Pancreas (tissue), 10 donors: ENCODE measurements around the gene LRRC32. TPM values are rescaled to one million over a fixed set of nuclear protein-coding genes. Genes with fewer than 3 reads are reported as not detected.

Experiments used
- ATAC-seq, 4 donors: fragments of 200-7000 bp; cut with Tn5 transposase; one replicate each; pipeline versions ENCODE4 v1.8.0 to v1.9.1; 2020; ENCODE audit warnings: mild to moderate bottlenecking in 4 of 4, moderate library complexity in 4 of 4
- DNase-seq, 6 donors: peaks; one replicate each; pipeline ENCODE4 v3.0.0-alpha.2; 2020
- FAIRE-seq: peaks from 2 replicates; lab custom pipeline; 2012; peaks lifted over from hg19 to GRCh38; lab: Jason Lieb, UNC
- H3K27ac ChIP-seq, 4 donors: fragments of 200-600 bp; sonication (generic); 1 replicate in 3 of 4; 2 replicates in 1 of 4; pipeline versions ENCODE4 v1.5.0 to v1.8.0; 2020
- H3K27me3 ChIP-seq, 4 donors: fragments of 200-600 bp; one replicate each; pipeline ENCODE4 v1.8.0; 2021
- H3K36me3 ChIP-seq, 3 donors: fragments of 200-600 bp; sonication (generic) in 1 of 3; one replicate each; pipeline versions ENCODE4 v1.5.0 to v1.8.0; 2020 to 2021
- H3K4me1 ChIP-seq, 3 donors: fragments of 200-600 bp; one replicate each; pipeline ENCODE4 v1.8.0; 2021
- H3K4me3 ChIP-seq, 4 donors: fragments of 200-600 bp; sonication (generic) in 2 of 4; one replicate each; pipeline versions ENCODE4 v1.5.0 to v1.8.0; 2020 to 2021
- H3K9me3 ChIP-seq, 4 donors: fragments of 200-600 bp; one replicate each; pipeline ENCODE4 v1.8.0; 2021
- CTCF ChIP-seq, 4 donors: fragments of 200-600 bp; sonication (generic) in 3 of 4; IDR thresholded peaks; one replicate each; pipeline versions ENCODE4 v1.5.0 to v1.8.0; 2021; ENCODE audit warnings: antibody characterized with exemption in 4 of 4
- WGBS, 2 donors: extraction: QIAGEN DNeasy Blood & Tissue Kit; methylation state at CpG; one replicate each; pipeline ENCODE4 v1.1.7; 2013; 5-methylcytosine and 5-hydroxymethylcytosine counted together
- intact Hi-C, 3 donors: fragments of 100-400 bp; cut with DNase I; formaldehyde crosslinking; loops; one replicate each; pipeline versions ENCODE4 v1.11.1 to v1.14.2; 2022
- polyA plus RNA-seq, 2 donors: library from polyadenylated mRNA; stranded (reverse); fragments of 200-250 nt; gene quantifications; one replicate each; pipeline ENCODE4 v1.2.3, GENCODE V29; 2013
- total RNA-seq, 6 donors: library from RNA; stranded (reverse); fragmentation: NEBNext Ultra II Directional in 4 of 6; extraction: Animal tissue kit (Norgen Biotek cat#: 25700) in 4 of 6; gene quantifications; one replicate each; pipeline versions ENCODE4 v1.2.1 to v1.2.4, GENCODE V29; 2021 to 2023
- donor health status: healthy with polysubstance abuse.
- donor health status: DM: no; HTN: no; CAD: no; lungs with moderate emphysema.
- donor health status: DM: no; HTN: no; CAD: no.
- donor health status: control.
- donor health status: control.
- donor health status: Bipolar disorder and iron deficiency.
- donor health status: DM: yes; HTN: yes; CAD: no.
- donor health status: DM: no; HTN: no; CAD: no.
- donor health status: DM: no; HTN: no; CAD: no.
- donor health status: DM: yes; HTN: yes; CAD: no.

Gene LRRC32
- total and polyA plus RNA-seq, 8 donors = 5.7 to 43.0 (median 12.0) TPM

GRCh38 chr11:76683161-76684095 is 12.9 kb upstream of the LRRC32 start:
- FAIRE-seq (no peak), ATAC-seq (no peak), DNase-seq (no peak)
- no peak overlapping the region for H3K4me3 ChIP-seq
- 85 to 92% methylated on average over 7 of the region's 7 CpGs for WGBS, 2 donors
- H3K27me3 ChIP-seq = no peaks in the 10 kb centered on the region
- TF ChIP-seq CTCF (IDR thresholded peaks at IDR 0.05) = no peak
- intact Hi-C loops = no loop called here
- no peak overlapping the region for H3K27ac ChIP-seq
- no peaks in the 10 kb centered on the region for H3K36me3 ChIP-seq
- no peaks in the 10 kb centered on the region for H3K4me1 ChIP-seq
- no peaks in the 10 kb centered on the region for H3K9me3 ChIP-seq

GRCh38 chr11:76682684-76683083 is 12.1 kb upstream of the LRRC32 start:
- no peaks in the 10 kb centered on the region for H3K9me3 ChIP-seq
- intact Hi-C loops = no loop called here
- no peaks in the 10 kb centered on the region for H3K27me3 ChIP-seq
- H3K27ac ChIP-seq = no peak overlapping the region
- no peak for TF ChIP-seq CTCF (IDR thresholded peaks at IDR 0.05)
- no peak overlapping the region for H3K4me3 ChIP-seq
- no peak for DNase-seq
- WGBS, 2 donors = 90 to 100% methylated on average over 2 of the region's 2 CpGs
- no peak for FAIRE-seq
- no peaks in the 10 kb centered on the region for H3K4me1 ChIP-seq
- no peaks in the 10 kb centered on the region for H3K36me3 ChIP-seq
- no peak for ATAC-seq

GRCh38 chr11:76682106-76682505 is 11.6 kb upstream of the LRRC32 start:
- H3K4me3 ChIP-seq = no peak overlapping the region
- H3K9me3 ChIP-seq = no peaks in the 10 kb centered on the region
- 90 to 98% methylated on average over 2 of the region's 2 CpGs for WGBS, 2 donors
- TF ChIP-seq CTCF (IDR thresholded peaks at IDR 0.05) = no peak
- no peak for ATAC-seq
- no peaks in the 10 kb centered on the region for H3K27me3 ChIP-seq
- no peak overlapping the region for H3K27ac ChIP-seq
- no peaks in the 10 kb centered on the region for H3K36me3 ChIP-seq
- DNase-seq = no peak
- no peak for FAIRE-seq
- no peaks in the 10 kb centered on the region for H3K4me1 ChIP-seq
- intact Hi-C loops = no loop called here

DNA sequence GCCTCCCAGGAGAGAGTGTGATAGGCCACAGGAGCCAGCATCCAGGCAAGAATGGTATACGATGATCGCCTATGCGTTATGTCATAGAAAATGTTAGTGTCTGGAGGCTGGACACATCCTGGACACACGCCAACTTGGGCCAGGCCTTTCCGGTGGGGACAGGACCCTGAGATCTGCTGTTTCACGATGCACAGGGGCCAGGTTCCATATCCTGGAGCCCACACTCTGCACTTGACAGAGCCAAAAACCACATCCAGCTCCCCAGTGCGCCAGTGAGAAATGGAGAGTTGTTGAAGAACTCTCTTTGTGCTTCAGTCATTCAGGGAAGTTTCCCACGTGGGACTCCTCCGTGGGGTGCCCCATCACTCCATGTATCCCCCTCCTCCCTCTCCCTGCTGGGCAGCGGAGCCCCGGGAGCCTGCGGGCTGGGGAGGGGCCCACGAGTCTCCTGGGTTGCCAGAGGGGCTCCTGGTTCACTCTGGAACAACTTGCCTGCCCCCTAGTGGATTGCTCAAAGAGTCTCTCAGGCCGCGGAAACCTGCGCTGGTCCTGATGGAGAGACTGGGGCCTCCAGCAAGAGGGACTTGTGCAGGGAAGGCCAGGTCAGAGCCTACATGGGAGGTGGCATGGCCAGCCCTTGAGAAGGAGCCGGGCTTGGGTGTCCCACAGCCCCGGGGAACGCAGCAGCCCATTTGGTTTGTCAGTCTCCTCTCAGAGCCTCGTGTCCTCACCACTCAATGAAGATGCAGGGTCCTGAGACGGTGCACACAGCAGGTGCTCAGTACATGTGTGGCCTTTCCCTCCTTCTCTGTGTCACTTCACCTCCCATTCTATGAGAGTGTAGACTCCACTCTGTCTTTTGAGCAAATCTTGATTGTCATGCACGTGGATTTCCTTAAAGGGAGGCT is 10.2 kb upstream of the LRRC32 start:
- Histone ChIP-seq H3K9me3 (no peaks in the 10 kb centered on the region), H3K36me3 (no peaks in the 10 kb centered on the region), H3K27ac (no peak overlapping the region), H3K4me3 (no peak overlapping the region), H3K4me1 (no peaks in the 10 kb centered on the region), H3K27me3 (no peaks in the 10 kb centered on the region)
- intact Hi-C loops = no loop called here
- FAIRE-seq (no peak), ATAC-seq (peak in 3 of 4 donors; percentile 86 to 92 (median 89)), DNase-seq (peak; percentile 40 to 81 (median 64))
- 29 to 34% methylated on average over 22 of the region's 22 CpGs for WGBS, 2 donors
- TF ChIP-seq CTCF (IDR thresholded peaks at IDR 0.05) = peak; percentile 36 to 75 (median 66)
